HEK293T (cell line): ENCODE results near the gene DNAJB12.

Source experiments
- CTCF ChIA-PET: fragments of 350-600 bp; formaldehyde crosslinking; extraction: SDS; loops from one replicate; lab custom pipeline; 2021; ENCODE audit warnings: antibody characterized with exemption, inconsistent platforms; lab: Yijun Ruan, JAX
- POLR2A ChIA-PET: fragments of 350-600 bp; formaldehyde crosslinking; extraction: SDS; loops from one replicate; lab custom pipeline; 2020; ENCODE audit warnings: antibody characterized with exemption, inconsistent platforms; lab: Yijun Ruan, JAX
- DNase-seq: peaks from one replicate; pipeline ENCODE4 v3.0.0; 2012; ENCODE audit warnings: mixed read lengths; ENCODE audit errors: extremely low spot score
- ARNT ChIP-seq: fragments of 450-650 bp; IDR thresholded peaks from 2 replicates; pipeline ENCODE4 v1.6.1; 2017; ENCODE audit warnings: mild to moderate bottlenecking
- BHLHE40 ChIP-seq: fragments of 450-650 bp; IDR thresholded peaks from 2 replicates; pipeline ENCODE4 v1.6.1; 2016; ENCODE audit warnings: mild to moderate bottlenecking, moderate library complexity, borderline replicate concordance
- CTBP1 ChIP-seq: fragments of 450-650 bp; IDR thresholded peaks from 2 replicates; pipeline ENCODE4 v1.6.1; 2016; ENCODE audit warnings: borderline replicate concordance
- ELF4 ChIP-seq: fragments of 450-650 bp; IDR thresholded peaks from 2 replicates; pipeline ENCODE4 v1.6.1; 2017; ENCODE audit warnings: antibody characterized with exemption
- FOXA1 ChIP-seq: fragments of 450-650 bp; IDR thresholded peaks from 2 replicates; pipeline ENCODE4 v1.6.1; 2016; ENCODE audit warnings: mild to moderate bottlenecking
- FOXK2 ChIP-seq: fragments of 450-650 bp; IDR thresholded peaks from 2 replicates; pipeline ENCODE4 v1.6.1; 2016; ENCODE audit warnings: mild to moderate bottlenecking
- FOXM1 ChIP-seq: fragments of 450-650 bp; IDR thresholded peaks from 2 replicates; pipeline ENCODE4 v1.6.1; 2017; ENCODE audit warnings: mild to moderate bottlenecking, borderline replicate concordance
- HDGF ChIP-seq: fragments of 450-650 bp; IDR thresholded peaks from 2 replicates; pipeline ENCODE4 v1.6.1; 2017; ENCODE audit warnings: antibody characterized with exemption, borderline replicate concordance
- L3MBTL2 ChIP-seq: fragments of 450-650 bp; conservative IDR thresholded peaks from 2 replicates; pipeline ENCODE4 v1.6.1; 2016; ENCODE audit warnings: mild to moderate bottlenecking
- LEF1 ChIP-seq: fragments of 450-650 bp; IDR thresholded peaks from 2 replicates; pipeline ENCODE4 v1.6.1; 2017; ENCODE audit warnings: mild to moderate bottlenecking, borderline replicate concordance
- NFRKB ChIP-seq: fragments of 450-650 bp; IDR thresholded peaks from 2 replicates; pipeline ENCODE4 v1.6.1; 2016; ENCODE audit warnings: mild to moderate bottlenecking, moderate library complexity
- SP1 ChIP-seq: fragments of 450-650 bp; IDR thresholded peaks from 2 replicates; pipeline ENCODE4 v1.6.1; 2017
- SUZ12 ChIP-seq: fragments of 450-650 bp; IDR thresholded peaks from 2 replicates; pipeline ENCODE4 v1.6.1; 2016; ENCODE audit warnings: mild to moderate bottlenecking
- TARDBP ChIP-seq: fragments of 450-650 bp; IDR thresholded peaks from 2 replicates; pipeline ENCODE4 v1.6.1; 2016
- ZNF384 ChIP-seq: fragments of 450-650 bp; IDR thresholded peaks from 2 replicates; pipeline ENCODE4 v1.6.1; 2016
- TF ChIP-seq, protein P1 (sequence below): fragments of 450-650 bp; IDR thresholded peaks from 2 replicates; pipeline ENCODE4 v1.6.1; 2016

DNAJB12 gene

DNA sequence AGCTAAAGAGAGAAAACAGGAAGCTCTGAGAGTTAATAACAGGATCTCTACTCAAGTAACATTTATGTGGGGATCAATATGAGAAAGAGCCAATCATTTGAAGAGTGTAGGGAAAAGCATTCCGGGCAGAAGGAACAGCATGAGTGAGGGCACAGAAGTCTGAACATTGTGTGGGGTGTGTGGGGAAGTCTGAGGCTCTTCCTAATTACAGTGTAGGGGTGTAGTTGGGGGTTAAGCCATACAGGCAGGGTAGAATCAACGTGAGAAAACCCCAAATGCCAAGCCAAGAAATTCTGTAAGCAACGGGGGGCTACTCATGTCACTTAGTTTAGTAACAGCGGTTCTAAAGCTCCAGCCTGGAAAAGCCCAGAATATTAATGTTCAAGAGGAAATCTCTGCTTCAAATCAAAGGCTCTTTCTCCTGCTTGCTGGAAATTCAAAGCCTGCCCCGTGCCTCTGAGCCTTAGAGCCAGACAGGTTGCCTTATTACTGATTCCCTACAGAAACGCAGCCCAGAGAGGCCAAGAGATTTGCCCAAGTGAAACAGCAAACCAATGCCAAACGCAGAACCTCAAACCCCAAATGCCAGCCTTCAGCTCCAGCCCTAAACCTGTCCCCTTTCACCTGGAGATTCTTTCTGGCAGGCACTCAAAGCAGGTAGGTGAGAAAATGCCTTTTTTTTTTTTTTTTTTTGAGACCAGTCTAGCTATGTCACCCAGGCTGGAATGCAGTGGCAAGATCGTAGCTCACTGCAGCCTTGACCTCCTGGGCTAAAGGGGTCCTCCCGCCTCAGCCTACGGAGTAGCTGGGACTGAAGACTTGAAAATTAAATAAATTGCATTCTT lies 36.1 kb downstream of the DNAJB12 start:
- no peak for DNase-seq
- TF ChIP-seq SP1 (no peak), ARNT (no peak), FOXK2 (no peak), HDGF (no peak), NFRKB (no peak), L3MBTL2 (no peak), ZNF384 (no peak; the same call in 1 of the 2 replicates), FOXM1 (no peak), FOXA1 (no peak), LEF1 (no peak), TARDBP (no peak), BHLHE40 (no peak), ELF4 (no peak), CTBP1 (no peak), SUZ12 (no peak)
- TF ChIP-seq, protein P1, sequence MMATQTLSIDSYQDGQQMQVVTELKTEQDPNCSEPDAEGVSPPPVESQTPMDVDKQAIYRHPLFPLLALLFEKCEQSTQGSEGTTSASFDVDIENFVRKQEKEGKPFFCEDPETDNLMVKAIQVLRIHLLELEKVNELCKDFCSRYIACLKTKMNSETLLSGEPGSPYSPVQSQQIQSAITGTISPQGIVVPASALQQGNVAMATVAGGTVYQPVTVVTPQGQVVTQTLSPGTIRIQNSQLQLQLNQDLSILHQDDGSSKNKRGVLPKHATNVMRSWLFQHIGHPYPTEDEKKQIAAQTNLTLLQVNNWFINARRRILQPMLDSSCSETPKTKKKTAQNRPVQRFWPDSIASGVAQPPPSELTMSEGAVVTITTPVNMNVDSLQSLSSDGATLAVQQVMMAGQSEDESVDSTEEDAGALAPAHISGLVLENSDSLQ, result no peak
- ChIA-PET CTCF (no interaction called here), POLR2A (interaction anchor here (0.8 to 22.3 kb wide), 7 partner anchors 10 to 59 kb away, joined by 3 to 517 read pairs (median 3); partner anchors contain the start of gene DDIT4)

DNA sequence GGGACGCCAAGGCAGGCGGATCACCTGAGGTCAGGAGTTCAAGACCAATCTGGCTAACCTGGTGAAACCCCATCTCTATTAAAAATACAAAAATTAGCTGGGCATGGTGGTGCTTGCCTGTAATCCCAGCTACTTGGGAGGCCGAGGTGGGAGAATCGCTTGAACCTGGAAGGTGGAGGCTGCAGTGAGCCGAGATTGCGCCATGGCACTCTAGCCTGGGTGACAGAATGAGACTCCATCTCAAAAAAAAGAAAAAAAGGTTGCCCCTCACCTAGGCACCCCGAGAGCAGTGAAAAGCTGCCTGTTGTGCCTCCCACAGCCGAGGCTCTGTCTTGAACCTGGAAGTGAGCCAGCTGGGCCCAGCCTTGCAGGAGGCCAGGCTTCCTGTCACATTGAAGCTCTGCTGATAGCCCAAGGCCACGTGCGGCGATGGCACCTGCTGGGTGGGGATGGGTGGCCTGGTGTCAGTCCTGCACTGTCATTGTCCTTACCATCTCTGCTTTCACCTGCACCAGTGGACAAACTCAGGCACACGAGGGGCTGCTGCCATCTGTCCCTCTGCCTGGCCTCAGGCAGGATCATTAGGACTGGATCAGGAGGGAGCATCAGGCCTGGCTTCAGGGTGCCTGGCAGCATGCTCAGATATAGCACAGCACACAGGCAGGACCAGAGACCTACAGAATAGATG lies 37.8 kb downstream of the DNAJB12 start:
- TF ChIP-seq ZNF384, result no peak
- no peak for TF ChIP-seq TARDBP
- TF ChIP-seq BHLHE40, result no peak
- TF ChIP-seq, protein P1, result no peak
- no peak for TF ChIP-seq ELF4
- no peak for TF ChIP-seq NFRKB
- TF ChIP-seq LEF1, result no peak
- no peak for DNase-seq
- ChIA-PET POLR2A (interaction anchor here (0.7 to 22.3 kb wide), 3 partner anchors 39 to 940 kb away, joined by 3 to 517 read pairs (median 3); partner anchors contain the start of genes ASCC1 and DDIT4), CTCF (interaction anchor here (0.6 kb wide), 1 partner anchor 11 kb away, joined by 3 read pairs; no protein-coding TSS in a partner anchor)

DNA sequence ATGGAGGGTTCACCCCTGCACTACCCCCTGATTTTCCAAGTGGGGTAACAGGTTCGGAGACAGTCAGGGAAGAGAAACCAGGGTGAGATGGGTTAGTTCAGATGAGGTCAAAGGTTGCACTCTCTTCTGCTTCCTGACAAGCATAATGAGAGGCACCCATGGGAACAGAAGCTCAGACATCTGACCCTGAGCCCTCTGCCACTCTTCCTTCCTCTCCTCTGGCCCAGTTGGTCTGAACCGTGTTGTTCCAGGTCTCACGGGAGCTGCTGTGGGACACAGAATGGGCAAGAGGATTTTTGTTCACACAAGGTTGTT lies 38.4 kb downstream of the DNAJB12 start:
- TF ChIP-seq FOXM1 (no peak), LEF1 (no peak)
- POLR2A ChIA-PET, result interaction anchor here (0.8 to 22.3 kb wide), 2 partner anchors 38 to 100 kb away, joined by 3 to 517 read pairs; partner anchors contain the start of genes ASCC1 and DDIT4
- DNase-seq, result no peak
- CTCF ChIA-PET, result no interaction called here

DNA sequence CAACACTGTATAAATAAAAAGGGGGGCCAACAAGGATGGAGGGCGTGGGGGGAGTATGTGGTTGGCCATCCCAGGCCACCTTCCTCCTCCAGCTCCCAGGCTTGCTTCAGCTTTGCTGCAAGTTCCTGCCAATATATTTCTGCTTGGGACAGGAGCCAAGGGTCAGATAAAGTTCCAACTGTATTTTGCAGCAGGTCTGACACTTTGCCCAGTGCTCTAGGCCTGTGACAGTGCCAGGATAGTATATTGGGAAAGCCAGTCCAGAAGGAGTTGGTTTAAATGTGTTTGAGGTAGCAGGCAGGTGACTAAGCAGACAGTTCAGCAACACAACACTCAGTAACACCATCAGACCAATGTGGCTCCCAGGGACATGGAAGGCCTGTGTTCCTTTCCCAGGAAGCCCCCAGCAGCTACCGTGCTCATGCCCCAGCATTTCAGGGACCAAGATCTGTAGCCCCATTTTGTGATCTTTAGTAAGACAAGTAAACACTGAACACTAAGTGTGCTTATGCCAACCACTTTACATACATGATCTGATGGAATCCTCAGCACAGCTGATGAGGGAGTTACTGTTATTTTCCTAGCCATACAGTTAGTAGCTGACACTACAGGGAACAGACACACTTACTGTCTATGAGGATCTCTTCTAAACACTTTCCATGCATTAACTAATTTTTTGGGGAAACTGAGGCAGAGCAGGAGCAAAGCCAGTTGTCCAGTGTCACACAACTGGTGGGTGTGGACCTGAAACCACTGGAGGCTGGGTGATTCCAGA lies 38.9 kb downstream of the DNAJB12 start:
- DNase-seq, result no peak
- TF ChIP-seq SUZ12 (no peak), ZNF384 (no peak), BHLHE40 (no peak), LEF1 (no peak), L3MBTL2 (no peak), SP1 (no peak), TARDBP (no peak), FOXA1 (no peak), ELF4 (no peak), FOXM1 (no peak), NFRKB (no peak), CTBP1 (no peak), ARNT (no peak), HDGF (no peak), FOXK2 (no peak)
- TF ChIP-seq, protein P1, result no peak
- ChIA-PET CTCF (interaction anchor here (0.8 kb wide), 1 partner anchor 18 kb away, joined by 3 read pairs; no protein-coding TSS in a partner anchor), POLR2A (interaction anchor here (22.3 kb wide), 1 partner anchor 38 kb away, joined by 517 read pairs; the partner anchor contains the start of gene DDIT4)

DNA sequence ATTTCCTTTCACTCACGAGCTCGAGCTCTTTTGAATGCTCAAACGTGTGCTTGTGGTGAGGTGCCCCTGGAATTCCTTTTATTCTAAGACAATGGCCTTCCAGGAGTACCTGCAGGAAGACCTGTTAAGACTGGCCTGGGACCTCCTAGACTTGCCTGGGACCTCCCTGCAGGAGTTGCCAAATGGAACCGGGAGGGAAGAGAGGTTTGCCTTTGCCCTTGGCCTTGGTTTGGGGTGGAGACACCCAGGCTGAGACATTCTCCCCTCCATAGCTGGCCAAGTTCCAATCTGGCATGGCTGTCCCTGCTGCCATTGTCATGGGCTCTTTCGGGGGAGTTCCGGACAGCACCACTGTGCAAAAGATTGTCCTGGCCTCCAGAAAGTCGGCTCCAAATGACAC lies 39.7 kb downstream of the DNAJB12 start:
- DNase-seq, result no peak
- ChIA-PET POLR2A (interaction anchor here (1.4 to 22.3 kb wide), 2 partner anchors 18 to 37 kb away, joined by 4 to 517 read pairs; partner anchors contain the start of gene DDIT4), CTCF (interaction anchor here (0.8 kb wide), 1 partner anchor 17 kb away, joined by 3 read pairs; no protein-coding TSS in a partner anchor)
- no peak for TF ChIP-seq BHLHE40
- TF ChIP-seq TARDBP, result no peak
- TF ChIP-seq L3MBTL2, result no peak
- no peak for TF ChIP-seq NFRKB
- TF ChIP-seq ARNT, result no peak
- no peak for TF ChIP-seq LEF1
- no peak for TF ChIP-seq FOXA1
- TF ChIP-seq SUZ12, result no peak
- no peak for TF ChIP-seq FOXK2
- TF ChIP-seq ELF4, result no peak
- TF ChIP-seq ZNF384, result no peak
- no peak for TF ChIP-seq HDGF
- no peak for TF ChIP-seq CTBP1
